Mesodermal cell (in vitro differentiated cells): ENCODE results near the gene PMM2.
"Not testable (repeated sequence)": the region's sequence is repeated elsewhere in the genome, so short reads cannot be mapped to it uniquely, and the experiment has no call there.

ENCODE experiments used
- H3K27ac ChIP-seq: 2 replicates; pipeline ENCODE4 v1.7.0; 2013; ENCODE audit warnings: mild to moderate bottlenecking, low read depth, low read length, moderate library complexity; ENCODE audit not compliant: severe bottlenecking
- H3K36me3 ChIP-seq: 2 replicates; pipeline ENCODE4 v1.7.1; 2013; ENCODE audit warnings: mild to moderate bottlenecking, low read length, moderate library complexity; ENCODE audit not compliant: control insufficient read depth, insufficient read depth
- H3K4me1 ChIP-seq: one replicate; pipeline ENCODE4 v1.7.1; 2013; ENCODE audit warnings: mild to moderate bottlenecking, low read length; ENCODE audit not compliant: insufficient read depth, control insufficient read depth, poor library complexity, severe bottlenecking
- H3K4me3 ChIP-seq: 2 replicates; pipeline ENCODE4 v1.7.0; 2013; ENCODE audit warnings: low read length, control low read depth, mild to moderate bottlenecking; ENCODE audit not compliant: insufficient read depth, poor library complexity, severe bottlenecking; ENCODE audit errors: extremely low read depth
- H3K9me3 ChIP-seq: 2 replicates; pipeline ENCODE4 v1.7.1; 2013; ENCODE audit warnings: mild to moderate bottlenecking, low read length, moderate library complexity; ENCODE audit not compliant: control insufficient read depth
- WGBS, 2 experiments: methylation state at CpG; one replicate each; pipeline ENCODE4 v1.1.5; 2013; ENCODE audit warnings: missing lambda C conversion rate in 2 of 2; ENCODE audit not compliant: insufficient coverage in 2 of 2; 5-methylcytosine and 5-hydroxymethylcytosine counted together

PMM2 gene

GRCh38 chr16:8818504-8819270 is 21.0 kb downstream of the PMM2 start:
- H3K36me3 ChIP-seq: peaks cover 93% of the 10 kb centered on the region
- H3K27ac ChIP-seq: no peak overlapping the region
- WGBS, 2 experiments: 91 to 93% methylated on average over 8 to 9 of the region's 10 CpGs
- no peak overlapping the region for H3K4me3 ChIP-seq
- no peaks in the 10 kb centered on the region for H3K9me3 ChIP-seq
- H3K4me1 ChIP-seq: no peaks in the 10 kb centered on the region

- Histone ChIP-seq H3K4me3 (no peak overlapping the region), H3K36me3 (peaks cover 92% of the 10 kb centered on the region), H3K27ac (no peak overlapping the region), H3K9me3 (no peaks in the 10 kb centered on the region), H3K4me1 (no peaks in the 10 kb centered on the region)
- WGBS, 2 experiments: 76% methylated on average over 2 of the region's 6 CpGs; no CpG with 5 or more reads in 1 of the 2 experiments
Measured at GRCh38 chr16:8819411-8820034, 21.9 kb downstream of the PMM2 start.

GRCh38 chr16:8822403-8822802 is 24.8 kb downstream of the PMM2 start:
- Histone ChIP-seq H3K4me3 (no peak overlapping the region), H3K9me3 (no peaks in the 10 kb centered on the region), H3K4me1 (no peaks in the 10 kb centered on the region), H3K27ac (no peak overlapping the region), H3K36me3 (peaks cover 77% of the 10 kb centered on the region)
- WGBS, 2 experiments: 100% methylated on average over 1 to 2 of the region's 3 CpGs

GRCh38 chr16:8826278-8826879 is 28.7 kb downstream of the PMM2 start:
- Histone ChIP-seq H3K4me3 (no peak overlapping the region), H3K9me3 (no peaks in the 10 kb centered on the region), H3K36me3 (peaks cover 75% of the 10 kb centered on the region), H3K27ac (no peak overlapping the region), H3K4me1 (no peaks in the 10 kb centered on the region)
- WGBS, 2 experiments: 92 to 94% methylated on average over 1 of the region's 3 CpGs

GRCh38 chr16:8828541-8829165 is 31.0 kb downstream of the PMM2 start:
- WGBS, 2 experiments: 90 to 96% methylated on average over 6 to 8 of the region's 8 CpGs
- peaks cover 67% of the 10 kb centered on the region for H3K36me3 ChIP-seq
- H3K4me3 ChIP-seq: no peak overlapping the region
- peaks cover 5% of the 10 kb centered on the region for H3K4me1 ChIP-seq
- peak overlapping the region; percentile 50 for H3K27ac ChIP-seq
- H3K9me3 ChIP-seq: no peaks in the 10 kb centered on the region

- WGBS, 2 experiments: 89 to 95% methylated on average over 5 to 6 of the region's 9 CpGs
- Histone ChIP-seq H3K4me3 (no peak overlapping the region), H3K4me1 (peaks cover 5% of the 10 kb centered on the region), H3K27ac (no peak overlapping the region), H3K9me3 (no peaks in the 10 kb centered on the region), H3K36me3 (peaks cover 47% of the 10 kb centered on the region)
Measured at GRCh38 chr16:8831450-8831849, 33.8 kb downstream of the PMM2 start.

DNA sequence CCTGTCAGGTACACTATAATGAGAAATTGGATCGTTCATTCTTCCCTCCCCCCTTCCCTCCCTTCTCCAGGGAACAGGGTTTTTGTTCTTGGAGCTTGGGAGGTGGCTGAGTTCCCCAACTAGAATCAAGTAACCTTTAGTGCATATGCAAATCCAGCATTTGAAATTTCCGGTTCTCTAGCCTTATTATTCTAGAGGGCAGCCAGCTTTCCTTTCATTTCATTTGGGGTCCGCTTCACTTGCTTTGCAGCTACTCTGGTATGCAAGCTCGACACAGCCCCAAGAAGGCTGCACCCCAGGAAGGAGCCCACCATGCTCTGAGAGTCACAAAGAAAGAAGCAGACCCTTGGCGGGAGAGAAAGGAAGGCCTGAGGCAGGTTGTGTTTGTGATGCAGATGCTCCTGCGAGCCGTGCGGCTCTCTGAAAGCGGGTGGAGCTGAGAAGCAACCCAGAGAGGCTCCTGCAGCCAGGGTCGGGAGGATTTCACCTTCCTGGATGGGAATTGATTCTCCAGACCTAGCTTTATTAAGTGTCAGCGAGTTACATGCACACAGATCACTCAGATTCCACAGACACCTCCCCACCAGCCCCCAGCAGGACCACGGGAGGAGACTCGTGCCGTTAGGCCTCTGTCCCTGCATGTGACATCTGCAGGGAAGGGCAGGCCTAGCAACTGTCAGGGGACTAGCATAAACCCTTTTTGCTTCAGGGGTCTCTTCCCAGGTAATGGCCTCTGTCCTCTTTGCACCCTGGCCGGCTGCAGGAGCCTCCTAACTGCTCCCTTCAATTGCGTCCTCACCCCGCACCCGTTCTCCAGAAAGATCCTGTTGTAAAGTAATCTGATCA is 34.5 kb downstream of the PMM2 start:
- no peak overlapping the region for H3K4me3 ChIP-seq
- peaks cover 47% of the 10 kb centered on the region for H3K36me3 ChIP-seq
- H3K27ac ChIP-seq: peak overlapping the region; percentile 3
- WGBS, 2 experiments: 64 to 65% methylated on average over 15 to 16 of the region's 18 CpGs
- H3K9me3 ChIP-seq: no peaks in the 10 kb centered on the region
- peaks cover 5% of the 10 kb centered on the region for H3K4me1 ChIP-seq

DNA sequence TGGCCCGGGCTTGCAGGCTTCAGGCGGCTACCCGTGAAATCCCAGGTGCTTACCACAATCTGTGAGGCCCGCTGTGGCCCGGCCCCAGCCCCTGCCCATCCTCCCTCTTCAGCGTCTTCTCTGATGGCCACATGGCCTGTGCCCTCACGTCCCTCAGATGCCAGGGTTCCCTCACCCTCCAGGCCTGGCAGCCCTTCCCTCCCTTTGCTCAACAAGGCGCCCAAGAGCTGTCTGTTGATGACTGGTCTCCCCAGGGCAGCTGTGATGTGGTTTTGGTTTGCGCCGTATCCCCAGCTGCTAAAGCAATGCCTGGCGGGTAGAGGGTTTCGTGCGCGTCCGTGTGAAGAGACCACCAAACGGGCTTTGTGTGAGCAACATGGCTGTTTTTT is 35.1 kb downstream of the PMM2 start:
- Histone ChIP-seq H3K4me1 (peaks cover 5% of the 10 kb centered on the region), H3K36me3 (peaks cover 45% of the 10 kb centered on the region), H3K9me3 (no peaks in the 10 kb centered on the region), H3K27ac (no peak overlapping the region), H3K4me3 (no peak overlapping the region)
- 82 to 83% methylated on average over 14 to 16 of the region's 16 CpGs for WGBS, 2 experiments

GRCh38 chr16:8836797-8837196 is 39.2 kb downstream of the PMM2 start:
- H3K4me3 ChIP-seq, H3K27ac ChIP-seq, H3K9me3 ChIP-seq, H3K4me1 ChIP-seq: not testable (repeated sequence)
- H3K36me3 ChIP-seq: peaks cover 11% of the 10 kb centered on the region
- WGBS, 2 experiments: 87 to 88% methylated on average over 3 of the region's 7 CpGs

- not testable (repeated sequence) for H3K27ac ChIP-seq, H3K9me3 ChIP-seq, H3K4me1 ChIP-seq, H3K36me3 ChIP-seq, H3K4me3 ChIP-seq
- WGBS, 2 experiments: 88 to 93% methylated on average over 10 to 15 of the region's 15 CpGs
Measured at GRCh38 chr16:8837594-8837993, 40.0 kb downstream of the PMM2 start.
